HL-60 (cell line): ENCODE measurements around the gene TAS2R14.

ENCODE experiments used
- DNase-seq, 2 experiments: peaks; one replicate each; pipeline ENCODE4 v3.0.0-alpha.2; 2010 to 2020; ENCODE audit warnings: low read depth in 1 of 2, low spot score in 1 of 2
- H3K27ac ChIP-seq: fragments of 250-450 bp; sonication (Bioruptor Pico); replicated peaks from 2 replicates; pipeline ENCODE4 v1.5.1; 2020; ENCODE audit warnings: mild to moderate bottlenecking, moderate library complexity
- H3K27me3 ChIP-seq: fragments of 250-450 bp; sonication (Bioruptor Pico); 2 replicates; pipeline ENCODE4 v1.5.1; 2021; ENCODE audit warnings: mild to moderate bottlenecking, moderate library complexity; ENCODE audit not compliant: insufficient read depth, poor library complexity, severe bottlenecking
- H3K4me3 ChIP-seq: replicated peaks from 2 replicates; pipeline ENCODE4 v1.5.1; 2011; ENCODE audit warnings: mild to moderate bottlenecking, control low read depth, low read length; ENCODE audit not compliant: insufficient read depth
- GABPA ChIP-seq: IDR thresholded peaks from 2 replicates; pipeline ENCODE4 v1.6.1; 2012; ENCODE audit warnings: low read depth
- POLR2AphosphoS5 ChIP-seq: IDR thresholded peaks from 2 replicates; pipeline ENCODE4 v1.6.1; 2012; ENCODE audit warnings: low read depth
- SPI1 ChIP-seq: IDR thresholded peaks from 2 replicates; pipeline ENCODE4 v1.6.1; 2012; ENCODE audit warnings: low read depth, mild to moderate bottlenecking, borderline replicate concordance
- long read RNA-seq: library from polyadenylated mRNA; unstranded; transcript quantifications from one replicate; pipeline ENCODE4 v2.0.0, GENCODE V29; 2020
- TF ChIP-seq, protein P1 (sequence below): IDR thresholded peaks from 2 replicates; pipeline ENCODE4 v1.6.1; 2012; ENCODE audit warnings: low read depth; ENCODE audit not compliant: insufficient replicate concordance
- TF ChIP-seq, protein P2 (sequence below): IDR thresholded peaks from one replicate; pipeline ENCODE4 v1.5.1; 2011; ENCODE audit warnings: low read length, control low read depth, inconsistent platforms; ENCODE audit not compliant: insufficient read depth

Gene TAS2R14, protein sequence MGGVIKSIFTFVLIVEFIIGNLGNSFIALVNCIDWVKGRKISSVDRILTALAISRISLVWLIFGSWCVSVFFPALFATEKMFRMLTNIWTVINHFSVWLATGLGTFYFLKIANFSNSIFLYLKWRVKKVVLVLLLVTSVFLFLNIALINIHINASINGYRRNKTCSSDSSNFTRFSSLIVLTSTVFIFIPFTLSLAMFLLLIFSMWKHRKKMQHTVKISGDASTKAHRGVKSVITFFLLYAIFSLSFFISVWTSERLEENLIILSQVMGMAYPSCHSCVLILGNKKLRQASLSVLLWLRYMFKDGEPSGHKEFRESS
- long read RNA-seq, partial matches to known transcripts: 0 of 16 reads
- long read RNA-seq, other reads (novel, unspliced or antisense): 15 of 16 reads

DNA sequence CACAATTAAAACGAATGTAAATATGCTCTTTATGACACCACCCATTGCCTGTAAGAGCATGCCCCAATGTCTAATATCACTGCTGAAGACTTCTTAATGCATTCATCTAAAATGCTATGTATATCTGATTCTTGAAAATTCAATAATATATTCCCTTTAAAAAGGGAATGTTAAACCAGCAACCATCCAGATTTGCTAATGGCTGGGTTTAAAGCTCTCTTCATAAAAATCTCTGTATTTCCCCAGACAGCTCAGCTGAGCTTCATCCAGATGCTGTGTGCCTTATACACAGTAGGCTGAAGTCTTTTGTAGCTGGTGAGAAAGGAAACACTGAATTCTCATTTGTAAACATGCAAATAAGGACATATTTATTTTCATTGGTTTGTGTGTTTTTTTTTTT is at the start of gene TAS2R14:
TAS2R14 (minus strand) TSS at position 101 of the 400 bp plus-strand sequence; CDS start at position 45, 56 bp downstream.
- H3K27ac ChIP-seq: no peak within 1 kb of the TSS
- no peak for TF ChIP-seq POLR2AphosphoS5
- TF ChIP-seq, protein P1, sequence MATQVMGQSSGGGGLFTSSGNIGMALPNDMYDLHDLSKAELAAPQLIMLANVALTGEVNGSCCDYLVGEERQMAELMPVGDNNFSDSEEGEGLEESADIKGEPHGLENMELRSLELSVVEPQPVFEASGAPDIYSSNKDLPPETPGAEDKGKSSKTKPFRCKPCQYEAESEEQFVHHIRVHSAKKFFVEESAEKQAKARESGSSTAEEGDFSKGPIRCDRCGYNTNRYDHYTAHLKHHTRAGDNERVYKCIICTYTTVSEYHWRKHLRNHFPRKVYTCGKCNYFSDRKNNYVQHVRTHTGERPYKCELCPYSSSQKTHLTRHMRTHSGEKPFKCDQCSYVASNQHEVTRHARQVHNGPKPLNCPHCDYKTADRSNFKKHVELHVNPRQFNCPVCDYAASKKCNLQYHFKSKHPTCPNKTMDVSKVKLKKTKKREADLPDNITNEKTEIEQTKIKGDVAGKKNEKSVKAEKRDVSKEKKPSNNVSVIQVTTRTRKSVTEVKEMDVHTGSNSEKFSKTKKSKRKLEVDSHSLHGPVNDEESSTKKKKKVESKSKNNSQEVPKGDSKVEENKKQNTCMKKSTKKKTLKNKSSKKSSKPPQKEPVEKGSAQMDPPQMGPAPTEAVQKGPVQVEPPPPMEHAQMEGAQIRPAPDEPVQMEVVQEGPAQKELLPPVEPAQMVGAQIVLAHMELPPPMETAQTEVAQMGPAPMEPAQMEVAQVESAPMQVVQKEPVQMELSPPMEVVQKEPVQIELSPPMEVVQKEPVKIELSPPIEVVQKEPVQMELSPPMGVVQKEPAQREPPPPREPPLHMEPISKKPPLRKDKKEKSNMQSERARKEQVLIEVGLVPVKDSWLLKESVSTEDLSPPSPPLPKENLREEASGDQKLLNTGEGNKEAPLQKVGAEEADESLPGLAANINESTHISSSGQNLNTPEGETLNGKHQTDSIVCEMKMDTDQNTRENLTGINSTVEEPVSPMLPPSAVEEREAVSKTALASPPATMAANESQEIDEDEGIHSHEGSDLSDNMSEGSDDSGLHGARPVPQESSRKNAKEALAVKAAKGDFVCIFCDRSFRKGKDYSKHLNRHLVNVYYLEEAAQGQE: no peak
- TF ChIP-seq SPI1: no peak
- TF ChIP-seq, protein P2, sequence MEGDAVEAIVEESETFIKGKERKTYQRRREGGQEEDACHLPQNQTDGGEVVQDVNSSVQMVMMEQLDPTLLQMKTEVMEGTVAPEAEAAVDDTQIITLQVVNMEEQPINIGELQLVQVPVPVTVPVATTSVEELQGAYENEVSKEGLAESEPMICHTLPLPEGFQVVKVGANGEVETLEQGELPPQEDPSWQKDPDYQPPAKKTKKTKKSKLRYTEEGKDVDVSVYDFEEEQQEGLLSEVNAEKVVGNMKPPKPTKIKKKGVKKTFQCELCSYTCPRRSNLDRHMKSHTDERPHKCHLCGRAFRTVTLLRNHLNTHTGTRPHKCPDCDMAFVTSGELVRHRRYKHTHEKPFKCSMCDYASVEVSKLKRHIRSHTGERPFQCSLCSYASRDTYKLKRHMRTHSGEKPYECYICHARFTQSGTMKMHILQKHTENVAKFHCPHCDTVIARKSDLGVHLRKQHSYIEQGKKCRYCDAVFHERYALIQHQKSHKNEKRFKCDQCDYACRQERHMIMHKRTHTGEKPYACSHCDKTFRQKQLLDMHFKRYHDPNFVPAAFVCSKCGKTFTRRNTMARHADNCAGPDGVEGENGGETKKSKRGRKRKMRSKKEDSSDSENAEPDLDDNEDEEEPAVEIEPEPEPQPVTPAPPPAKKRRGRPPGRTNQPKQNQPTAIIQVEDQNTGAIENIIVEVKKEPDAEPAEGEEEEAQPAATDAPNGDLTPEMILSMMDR: no peak
- TF ChIP-seq GABPA: no peak
- H3K27me3 ChIP-seq: no peaks in the 10 kb centered on the region
- H3K4me3 ChIP-seq: no peak within 1 kb of the TSS
- DNase-seq: no peak

DNA sequence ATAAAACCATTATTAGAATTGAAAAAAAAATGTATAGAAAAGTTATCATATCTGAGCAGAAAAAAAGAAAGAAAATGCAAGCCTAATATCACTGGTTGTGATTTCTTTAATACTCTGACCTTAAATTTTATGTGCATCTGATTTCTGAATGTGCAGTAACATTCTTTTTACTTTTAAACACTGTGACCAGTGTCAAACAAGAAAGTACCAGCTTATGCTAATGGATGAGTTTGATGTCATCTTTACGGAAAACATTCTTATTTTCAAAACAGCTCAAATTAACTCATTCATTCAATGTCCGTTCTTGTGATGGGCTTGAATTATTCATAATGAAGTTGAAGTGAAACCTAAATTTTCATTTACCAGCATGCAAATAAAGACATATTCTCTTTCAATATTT is 47.7 kb upstream of the TAS2R14 start, which contains the start of gene TAS2R50:
TAS2R50 (minus strand) TSS at position 101 of the 400 bp plus-strand sequence; CDS start at position 49, 52 bp downstream.
- Histone ChIP-seq H3K4me3 (no peak within 1 kb of the TSS), H3K27ac (no peak within 1 kb of the TSS), H3K27me3 (no peaks in the 10 kb centered on the region)
- no peak for DNase-seq
- TF ChIP-seq POLR2AphosphoS5 (no peak), SPI1 (no peak), GABPA (no peak)
- TF ChIP-seq, protein P2: no peak
- TF ChIP-seq, protein P1: no peak

DNA sequence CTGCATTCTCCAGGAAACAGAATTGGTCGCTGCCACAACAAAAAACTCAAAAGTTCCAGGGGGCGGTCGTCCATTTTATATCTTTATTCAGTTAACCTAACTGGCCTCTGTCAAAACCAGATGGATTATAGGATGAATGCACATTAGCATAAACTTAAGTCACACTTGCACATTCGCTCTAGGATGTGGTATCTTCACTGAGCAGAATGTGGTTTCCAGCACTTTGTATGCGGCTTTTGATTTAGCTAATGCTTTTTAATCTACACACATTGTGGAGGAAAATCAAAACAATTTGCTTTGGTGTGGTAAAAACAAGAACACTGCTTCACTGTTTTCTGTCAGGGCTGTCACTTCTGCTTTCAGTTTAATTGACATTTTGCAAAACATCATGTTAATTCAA is 43.2 kb upstream of the TAS2R14 start:
- no peak overlapping the region for H3K27ac ChIP-seq
- H3K4me3 ChIP-seq: no peak overlapping the region
- no peaks in the 10 kb centered on the region for H3K27me3 ChIP-seq
- DNase-seq: no peak
- TF ChIP-seq, protein P1: no peak
- TF ChIP-seq SPI1: no peak
- TF ChIP-seq GABPA: no peak
